ENCODE data around the gene MT1M. TPM values are rescaled to one million over a fixed set of nuclear protein-coding genes. Genes with fewer than 3 reads are reported as not detected.
"Not testable (repeated sequence)": the region's sequence is repeated elsewhere in the genome, so short reads cannot be mapped to it uniquely, and the experiment has no call there.

Gene MT1M
- total and polyA plus RNA-seq, 2 experiments from 2014 or later: not detected

- peaks cover 1% of the 10 kb centered on the region for H3K4me1 ChIP-seq (ENCODE audit: low read depth)
- H3K9me3 ChIP-seq (ENCODE audit: low read depth): no peaks in the 10 kb centered on the region
- no peaks in the 10 kb centered on the region for H3K36me3 ChIP-seq
- no peak within 1 kb of the TSS for H3K27ac ChIP-seq
- TF ChIP-seq CTCF (IDR thresholded peaks at IDR 0.05; ENCODE audit: low read depth, low read length): no peak
- H3K4me3 ChIP-seq: no peak within 1 kb of the TSS
- peak; percentile 35 to 56 for DNase-seq (ENCODE audit: low read depth in 1 of 2, low spot score in 1 of 2)
- H3K27me3 ChIP-seq: peaks cover 100% of the 10 kb centered on the region
Observed at GRCh38 chr16:56667581-56668571, 35.4 kb downstream of the MT1M start, which contains the start of gene MT1G. TSS of gene MT1G (minus strand) at chr16:56668065. CDS start at chr16:56667993, 72 bp downstream.

GRCh38 chr16:56669005-56669839, 36.8 kb downstream of the MT1M start, which contains the start of gene MT1H:
TSS of gene MT1H (plus strand) at chr16:56669814. CDS start at chr16:56669885, 71 bp downstream.
- no peak for DNase-seq (ENCODE audit: low read depth in 1 of 2, low spot score in 1 of 2)
- H3K4me1 ChIP-seq (ENCODE audit: low read depth): no peaks in the 10 kb centered on the region
- H3K4me3 ChIP-seq: no peak within 1 kb of the TSS
- H3K27me3 ChIP-seq: peaks cover 100% of the 10 kb centered on the region
- H3K9me3 ChIP-seq (ENCODE audit: low read depth): no peaks in the 10 kb centered on the region
- TF ChIP-seq CTCF (IDR thresholded peaks at IDR 0.05; ENCODE audit: low read depth, low read length): no peak
- no peak within 1 kb of the TSS for H3K27ac ChIP-seq
- H3K36me3 ChIP-seq: no peaks in the 10 kb centered on the region

GRCh38 chr16:56669840-56670619, 37.6 kb downstream of the MT1M start:
- H3K9me3 ChIP-seq (ENCODE audit: low read depth): no peaks in the 10 kb centered on the region
- H3K4me3 ChIP-seq: no peak overlapping the region
- H3K27ac ChIP-seq: no peak overlapping the region
- H3K27me3 ChIP-seq: peaks cover 100% of the 10 kb centered on the region
- TF ChIP-seq CTCF (IDR thresholded peaks at IDR 0.05; ENCODE audit: low read depth, low read length): no peak
- DNase-seq (ENCODE audit: low read depth in 1 of 2, low spot score in 1 of 2): no peak
- H3K4me1 ChIP-seq (ENCODE audit: low read depth): no peaks in the 10 kb centered on the region
- no peaks in the 10 kb centered on the region for H3K36me3 ChIP-seq

GRCh38 chr16:56670620-56670934, 38.1 kb downstream of the MT1M start:
- H3K9me3 ChIP-seq (ENCODE audit: low read depth): no peaks in the 10 kb centered on the region
- H3K36me3 ChIP-seq: no peaks in the 10 kb centered on the region
- H3K4me1 ChIP-seq (ENCODE audit: low read depth): no peaks in the 10 kb centered on the region
- no peak overlapping the region for H3K27ac ChIP-seq
- no peak for TF ChIP-seq CTCF (IDR thresholded peaks at IDR 0.05; ENCODE audit: low read depth, low read length)
- no peak for DNase-seq (ENCODE audit: low read depth in 1 of 2, low spot score in 1 of 2)
- H3K4me3 ChIP-seq: no peak overlapping the region
- H3K27me3 ChIP-seq: peaks cover 100% of the 10 kb centered on the region

- not testable (repeated sequence) for H3K27ac ChIP-seq; H3K4me3 ChIP-seq; H3K4me1 ChIP-seq (ENCODE audit: low read depth); DNase-seq (ENCODE audit: low read depth in 1 of 2, low spot score in 1 of 2); H3K9me3 ChIP-seq (ENCODE audit: low read depth); H3K36me3 ChIP-seq
- H3K27me3 ChIP-seq: peaks cover 100% of the 10 kb centered on the region
Observed at GRCh38 chr16:56671691-56672090, 39.2 kb downstream of the MT1M start.

- not testable (repeated sequence) for H3K27ac ChIP-seq; H3K4me3 ChIP-seq; H3K9me3 ChIP-seq (ENCODE audit: low read depth); H3K36me3 ChIP-seq; H3K4me1 ChIP-seq (ENCODE audit: low read depth); DNase-seq (ENCODE audit: low read depth in 1 of 2, low spot score in 1 of 2)
- peaks cover 100% of the 10 kb centered on the region for H3K27me3 ChIP-seq
Observed at GRCh38 chr16:56672171-56672570, 39.7 kb downstream of the MT1M start.

Data from cardiac muscle cell (in vitro differentiated cells and primary cell).